Endothelial cell of umbilical vein (primary cell): Measurements from ENCODE around the gene GLP1R. TPM values are rescaled to one million over a fixed set of nuclear protein-coding genes. Genes with fewer than 3 reads are reported as not detected.

ENCODE experiments used
- BruUV-seq: library from RNA; stranded (reverse); fragments of 400-500 nt; replicated peaks from 2 replicates; lab custom pipeline; 2021; lab: Mats Ljungman, UMichigan
- CTCF ChIA-PET: fragments of 300-600, 350-600 bp; sonication (Branson Sonifier 250); formaldehyde crosslinking; loops from one replicate; lab custom pipeline; 2021; ENCODE audit warnings: antibody characterized with exemption, inconsistent platforms; lab: Charles Lee
- POLR2A ChIA-PET: fragments of 300-600, 350-600 bp; sonication (Branson Sonifier 250); formaldehyde crosslinking; loops from one replicate; lab custom pipeline; 2021; ENCODE audit warnings: antibody characterized with exemption, inconsistent platforms; lab: Charles Lee
- DNase-seq: peaks from one replicate; pipeline ENCODE4 v3.0.0-alpha.2; 2011; ENCODE audit warnings: low read depth, low spot score
- FAIRE-seq: peaks from 2 replicates; lab custom pipeline; 2011; peaks lifted over from hg19 to GRCh38; lab: Jason Lieb, UNC
- H2AFZ ChIP-seq: 2 replicates; pipeline ENCODE4 v1.6.0; 2012; ENCODE audit warnings: low read depth, low read length, control low read depth, inconsistent platforms
- H3K27ac ChIP-seq: 2 replicates; pipeline ENCODE4 v1.5.1; 2011; ENCODE audit warnings: low read depth, mild to moderate bottlenecking, control low read depth, low read length, moderate library complexity; ENCODE audit not compliant: insufficient read depth
- H3K27me3 ChIP-seq, 2 experiments: 2 replicates each; pipeline versions ENCODE4 v1.6.0 to v1.6.1; 2011; ENCODE audit warnings: low read length in 2 of 2, mixed read lengths in 1 of 2; ENCODE audit not compliant: control insufficient read depth in 2 of 2, insufficient read depth in 2 of 2
- H3K36me3 ChIP-seq, 2 experiments: 2 replicates in 1 of 2; 3 replicates in 1 of 2; pipeline ENCODE4 v1.5.1; 2011; ENCODE audit warnings: low read length in 2 of 2, mild to moderate bottlenecking in 1 of 2, moderate library complexity in 1 of 2; ENCODE audit not compliant: control insufficient read depth in 2 of 2, insufficient read depth in 2 of 2; ENCODE audit errors: extremely low read depth in 1 of 2
- H3K4me1 ChIP-seq: 3 replicates; pipeline ENCODE4 v1.5.1; 2011; ENCODE audit warnings: mild to moderate bottlenecking, low read length; ENCODE audit not compliant: control insufficient read depth, insufficient read depth; ENCODE audit errors: extremely low read depth
- H3K4me2 ChIP-seq: 2 replicates; pipeline ENCODE4 v1.6.1; 2011; ENCODE audit warnings: low read length, control low read depth, mixed read lengths; ENCODE audit not compliant: insufficient read depth
- H3K4me3 ChIP-seq, 3 experiments: fragments of 200-600 bp in 1 of 3; sonication (generic), shearing (Covaris generic) in 1 of 3; replicated peaks in 1 of 3; 2 replicates each; pipeline ENCODE4 v1.5.1; 2011 to 2016; ENCODE audit warnings: control low read depth in 3 of 3, low read length in 3 of 3, mild to moderate bottlenecking in 2 of 3, inconsistent platforms in 1 of 3, low read depth in 1 of 3, moderate library complexity in 1 of 3; ENCODE audit not compliant: insufficient read depth in 1 of 3
- H3K79me2 ChIP-seq: 2 replicates; pipeline ENCODE4 v1.6.0; 2012; ENCODE audit warnings: low read length, inconsistent platforms; ENCODE audit not compliant: control insufficient read depth, insufficient read depth
- H3K9ac ChIP-seq: replicated peaks from 2 replicates; pipeline ENCODE3; 2011; ENCODE audit warnings: low read length, control low read depth; ENCODE audit not compliant: insufficient read depth; ENCODE audit errors: extremely low read depth
- H3K9me1 ChIP-seq: replicated peaks from 3 replicates; pipeline ENCODE4 v1.6.0; 2011; ENCODE audit warnings: mild to moderate bottlenecking, low read length; ENCODE audit not compliant: control insufficient read depth, insufficient read depth; ENCODE audit errors: extremely low read depth
- H3K9me3 ChIP-seq: replicated peaks from 2 replicates; pipeline ENCODE4 v1.5.1; 2012; ENCODE audit warnings: low read length, inconsistent platforms; ENCODE audit not compliant: control insufficient read depth, insufficient read depth
- H4K20me1 ChIP-seq: replicated peaks from 2 replicates; pipeline ENCODE3; 2011; ENCODE audit warnings: mild to moderate bottlenecking, low read length; ENCODE audit not compliant: control insufficient read depth, insufficient read depth; ENCODE audit errors: extremely low read depth
- CTCF ChIP-seq, 2 donors: IDR thresholded peaks; 1 replicate in 1 of 2; 2 replicates in 1 of 2; pipeline ENCODE4 v1.5.1; 2011; ENCODE audit warnings: low read length in 2 of 2, mild to moderate bottlenecking in 2 of 2, moderate library complexity in 2 of 2, control low read depth in 1 of 2, inconsistent platforms in 1 of 2, low read depth in 1 of 2; ENCODE audit not compliant: insufficient read depth in 1 of 2; ENCODE audit errors: extremely low read depth in 1 of 2
- EZH2 ChIP-seq: IDR thresholded peaks from 2 replicates; pipeline ENCODE4 v1.6.1; 2012; ENCODE audit warnings: borderline replicate concordance, low read depth, mild to moderate bottlenecking, moderate library complexity, low read length, inconsistent platforms; ENCODE audit not compliant: severe bottlenecking
- FOS ChIP-seq: IDR thresholded peaks from 2 replicates; pipeline ENCODE4 v1.6.1; 2011; ENCODE audit warnings: mild to moderate bottlenecking, low read length, moderate library complexity, borderline replicate concordance; ENCODE audit not compliant: insufficient read depth
- GATA2 ChIP-seq: IDR thresholded peaks from 2 replicates; pipeline ENCODE4 v1.7.0; 2011; ENCODE audit warnings: low read depth, mild to moderate bottlenecking, moderate library complexity, mixed read lengths, low read length; ENCODE audit not compliant: insufficient read length, insufficient read depth
- POLR2AphosphoS5 ChIP-seq: IDR thresholded peaks from 2 replicates; pipeline ENCODE4 v1.6.1; 2012; ENCODE audit warnings: low read depth, mild to moderate bottlenecking, control low read depth, low read length, moderate library complexity; ENCODE audit not compliant: insufficient read depth
- dilution Hi-C: fragments of 300-500 bp; cut with MboI; formaldehyde crosslinking; loops from one replicate; pipeline ENCODE4 v1.15.0; 2019; ENCODE audit warnings: low sequenced_read_pairs; ENCODE audit not compliant: extremely low pct_ligation_motif_present
- intact Hi-C: fragments of 100-400 bp; cut with micrococcal nuclease; formaldehyde crosslinking; loops from one replicate; pipeline ENCODE4 v1.10.0; 2022
- polyA plus RNA-seq, 4 experiments: library from polyadenylated mRNA; depleted of rRNA in 3 of 4; stranded (reverse) in 3 of 4; unstranded in 1 of 4; fragments of >200 nt; gene quantifications; 2 replicates each; pipeline versions ENCODE4 v1.2.1 to v1.2.3, GENCODE V29; 2011 to 2012; ENCODE audit warnings: missing spikeins in 1 of 4
- total RNA-seq: library from RNA; stranded (reverse); gene quantifications from 2 replicates; pipeline ENCODE4 v1.2.3, GENCODE V29; 2021
- TF ChIP-seq, protein P1 (sequence below): IDR thresholded peaks from 2 replicates; pipeline ENCODE4 v1.6.1; 2011; ENCODE audit not compliant: insufficient read depth, insufficient read length

Gene GLP1R
- total and polyA plus RNA-seq, 2 donors (not counting 3 experiments of a cell fraction or from before 2014, with no cell fraction given) = not detected

GRCh38 chr6:39128832-39129231 is 80.3 kb downstream of the GLP1R start:
- no TSS peak for BruUV-seq
- POLR2A ChIA-PET = no interaction called here

More at GRCh38 chr6:39128832-39129231, 80.3 kb downstream of the GLP1R start:
- Histone ChIP-seq H3K4me1 (no peaks in the 10 kb centered on the region), H3K9me1 (no peaks in the 10 kb centered on the region), H4K20me1 (no peaks in the 10 kb centered on the region), H3K27ac (no peak overlapping the region), H3K9ac (no peak overlapping the region), H3K4me2 (no peak overlapping the region), H3K36me3 (no peaks in the 10 kb centered on the region), H3K79me2 (no peaks in the 10 kb centered on the region), H3K9me3 (no peaks in the 10 kb centered on the region), H3K4me3 (no peak overlapping the region), H2AFZ (no peak overlapping the region), H3K27me3 (no peaks in the 10 kb centered on the region)
- intact Hi-C loops (no loop called here), dilution Hi-C loops (no loop called here)
- no peak for DNase-seq
- CTCF ChIA-PET = interaction anchor here (1.7 kb wide), 1 partner anchor 40 kb away, joined by 3 read pairs; no protein-coding TSS in a partner anchor
- no peak for FAIRE-seq
- TF ChIP-seq FOS (no peak), CTCF (IDR thresholded peaks at IDR 0.05; ENCODE audit: extremely low read depth in 1 of 2, insufficient read depth in 1 of 2, low read depth in 1 of 2, low read length in 2 of 2) (no peak), GATA2 (no peak), POLR2AphosphoS5 (no peak), EZH2 (no peak)
- TF ChIP-seq, protein P1, sequence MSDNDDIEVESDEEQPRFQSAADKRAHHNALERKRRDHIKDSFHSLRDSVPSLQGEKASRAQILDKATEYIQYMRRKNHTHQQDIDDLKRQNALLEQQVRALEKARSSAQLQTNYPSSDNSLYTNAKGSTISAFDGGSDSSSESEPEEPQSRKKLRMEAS = no peak
